ENCODE results near the gene MIPEP. TPM values are rescaled to one million over a fixed set of nuclear protein-coding genes. Genes with fewer than 3 reads are reported as not detected.

Gene MIPEP
- total RNA-seq, 2 donors from 2014 or later, result 12.1 to 15.2 TPM

GRCh38 chr13:23789576-23790346 is 99.4 kb downstream of the MIPEP start:
- H3K4me3 Mint-ChIP-seq, result no peak overlapping the region
- ATAC-seq (replicated peaks in 1 of 2) (no peak), DNase-seq (no peak)
- H3K36me3 Mint-ChIP-seq (ENCODE audit: insufficient read depth in 2 of 2), result no peaks in the 10 kb centered on the region
- no peaks in the 10 kb centered on the region for H3K9me3 Mint-ChIP-seq
- no peak overlapping the region for H3K27ac Mint-ChIP-seq
- no peaks in the 10 kb centered on the region for H3K27me3 Mint-ChIP-seq (ENCODE audit: low read depth)
- peaks cover 15% of the 10 kb centered on the region for H3K4me1 Mint-ChIP-seq (ENCODE audit: low read depth)

GRCh38 chr13:23788459-23788858 is 100.7 kb downstream of the MIPEP start:
- Mint-ChIP-seq H3K4me3 (no peak overlapping the region), H3K36me3 (ENCODE audit: insufficient read depth in 2 of 2) (peaks cover 0 to 1% of the 10 kb centered on the region in 2 donors), H3K27me3 (ENCODE audit: low read depth) (no peaks in the 10 kb centered on the region), H3K9me3 (no peaks in the 10 kb centered on the region), H3K27ac (no peak overlapping the region), H3K4me1 (ENCODE audit: low read depth) (peaks cover 2% of the 10 kb centered on the region)
- ATAC-seq (replicated peaks in 1 of 2), result no peak
- DNase-seq, result no peak

DNA sequence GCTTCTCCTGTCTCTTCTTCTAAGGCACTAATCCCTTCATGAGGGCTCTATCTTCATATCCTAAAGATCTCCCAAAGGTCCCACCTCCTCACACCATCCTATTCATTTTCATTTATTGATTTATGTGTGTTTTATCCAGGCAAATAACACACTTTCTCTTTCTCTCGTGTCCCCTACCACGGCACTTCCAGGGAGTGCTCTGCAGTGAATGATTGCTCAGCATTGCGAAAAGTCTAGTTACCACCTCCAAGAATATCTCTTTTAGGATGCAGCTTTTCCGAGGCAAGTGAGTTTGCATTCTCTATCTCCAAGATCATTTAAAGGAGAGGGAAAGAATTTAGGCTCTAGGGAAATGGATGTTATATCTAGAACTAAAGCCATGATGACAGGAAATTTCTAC is 101.7 kb downstream of the MIPEP start:
- Mint-ChIP-seq H3K27ac (no peak overlapping the region), H3K27me3 (ENCODE audit: low read depth) (no peaks in the 10 kb centered on the region), H3K36me3 (ENCODE audit: insufficient read depth in 2 of 2) (peaks cover under 1 to 1% of the 10 kb centered on the region in 2 donors), H3K4me3 (no peak overlapping the region), H3K9me3 (no peaks in the 10 kb centered on the region), H3K4me1 (ENCODE audit: low read depth) (no peaks in the 10 kb centered on the region)
- DNase-seq (no peak), ATAC-seq (replicated peaks in 1 of 2) (no peak)

DNA sequence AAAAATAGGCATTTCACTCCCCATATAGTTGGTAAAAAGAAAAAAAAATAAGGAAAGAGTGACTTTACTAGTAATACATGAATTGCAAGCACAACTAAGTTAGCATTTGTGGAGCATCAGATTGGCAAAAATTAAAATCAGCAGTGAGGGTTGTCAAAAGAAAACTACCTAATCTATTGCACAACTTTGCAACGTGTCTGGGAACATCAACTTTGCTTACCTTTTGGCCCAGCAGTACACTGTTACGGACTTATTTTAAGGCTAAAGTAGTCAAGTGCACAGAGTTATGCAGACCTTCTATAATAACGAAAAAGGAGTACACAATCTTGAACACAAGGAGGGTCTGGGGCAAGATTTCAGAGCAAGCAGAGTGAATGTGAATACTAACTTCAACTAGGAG is 102.6 kb downstream of the MIPEP start:
- DNase-seq (no peak), ATAC-seq (replicated peaks in 1 of 2) (no peak)
- no peaks in the 10 kb centered on the region for H3K9me3 Mint-ChIP-seq
- no peaks in the 10 kb centered on the region for H3K4me1 Mint-ChIP-seq (ENCODE audit: low read depth)
- H3K4me3 Mint-ChIP-seq, result no peak overlapping the region
- H3K36me3 Mint-ChIP-seq (ENCODE audit: insufficient read depth in 2 of 2), result peaks cover 1 to 3% of the 10 kb centered on the region in 2 donors
- no peak overlapping the region for H3K27ac Mint-ChIP-seq
- no peaks in the 10 kb centered on the region for H3K27me3 Mint-ChIP-seq (ENCODE audit: low read depth)

DNA sequence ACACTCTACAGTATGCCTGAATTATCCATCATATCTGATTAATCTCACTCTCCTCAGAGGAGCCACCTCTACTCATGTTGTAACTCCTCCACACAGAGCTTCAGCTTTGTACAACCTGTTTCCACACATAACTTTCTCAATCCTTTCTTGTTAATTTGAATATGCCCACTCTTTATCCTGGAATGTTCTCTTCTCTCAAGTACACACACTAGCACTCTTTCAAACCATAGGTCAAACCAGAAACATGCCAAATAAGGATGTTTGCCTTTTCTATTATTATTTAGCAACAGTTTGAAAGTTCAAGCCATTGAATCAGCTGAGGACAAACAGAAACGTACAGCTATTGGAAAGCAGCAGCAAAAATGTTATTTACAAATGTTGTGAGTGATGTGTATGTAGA is 110.3 kb downstream of the MIPEP start:
- H3K27me3 Mint-ChIP-seq (ENCODE audit: low read depth), result no peaks in the 10 kb centered on the region
- no peak overlapping the region for H3K27ac Mint-ChIP-seq
- peaks cover 4 to 11% of the 10 kb centered on the region in 2 donors for H3K36me3 Mint-ChIP-seq (ENCODE audit: insufficient read depth in 2 of 2)
- no peak for DNase-seq
- no peaks in the 10 kb centered on the region for H3K9me3 Mint-ChIP-seq
- no peak for ATAC-seq (replicated peaks in 1 of 2)
- H3K4me1 Mint-ChIP-seq (ENCODE audit: low read depth), result peaks cover 14% of the 10 kb centered on the region
- H3K4me3 Mint-ChIP-seq, result no peak overlapping the region

- H3K27ac Mint-ChIP-seq, result no peak overlapping the region
- H3K4me3 Mint-ChIP-seq, result no peak overlapping the region
- peaks cover 2 to 11% of the 10 kb centered on the region in 2 donors for H3K36me3 Mint-ChIP-seq (ENCODE audit: insufficient read depth in 2 of 2)
- H3K27me3 Mint-ChIP-seq (ENCODE audit: low read depth), result no peaks in the 10 kb centered on the region
- ATAC-seq (replicated peaks in 1 of 2) (no peak), DNase-seq (no peak)
- H3K4me1 Mint-ChIP-seq (ENCODE audit: low read depth), result peaks cover 14% of the 10 kb centered on the region
- no peaks in the 10 kb centered on the region for H3K9me3 Mint-ChIP-seq
Measured at GRCh38 chr13:23778002-23778652, 111.1 kb downstream of the MIPEP start.

- ATAC-seq (replicated peaks in 1 of 2) (no peak), DNase-seq (no peak)
- H3K27me3 Mint-ChIP-seq (ENCODE audit: low read depth), result no peaks in the 10 kb centered on the region
- peaks cover 2 to 11% of the 10 kb centered on the region in 2 donors for H3K36me3 Mint-ChIP-seq (ENCODE audit: insufficient read depth in 2 of 2)
- H3K27ac Mint-ChIP-seq, result no peak overlapping the region
- H3K9me3 Mint-ChIP-seq, result no peaks in the 10 kb centered on the region
- H3K4me1 Mint-ChIP-seq (ENCODE audit: low read depth), result peaks cover 14% of the 10 kb centered on the region
- H3K4me3 Mint-ChIP-seq, result no peak overlapping the region
Measured at GRCh38 chr13:23777575-23777870, 111.7 kb downstream of the MIPEP start.

DNA sequence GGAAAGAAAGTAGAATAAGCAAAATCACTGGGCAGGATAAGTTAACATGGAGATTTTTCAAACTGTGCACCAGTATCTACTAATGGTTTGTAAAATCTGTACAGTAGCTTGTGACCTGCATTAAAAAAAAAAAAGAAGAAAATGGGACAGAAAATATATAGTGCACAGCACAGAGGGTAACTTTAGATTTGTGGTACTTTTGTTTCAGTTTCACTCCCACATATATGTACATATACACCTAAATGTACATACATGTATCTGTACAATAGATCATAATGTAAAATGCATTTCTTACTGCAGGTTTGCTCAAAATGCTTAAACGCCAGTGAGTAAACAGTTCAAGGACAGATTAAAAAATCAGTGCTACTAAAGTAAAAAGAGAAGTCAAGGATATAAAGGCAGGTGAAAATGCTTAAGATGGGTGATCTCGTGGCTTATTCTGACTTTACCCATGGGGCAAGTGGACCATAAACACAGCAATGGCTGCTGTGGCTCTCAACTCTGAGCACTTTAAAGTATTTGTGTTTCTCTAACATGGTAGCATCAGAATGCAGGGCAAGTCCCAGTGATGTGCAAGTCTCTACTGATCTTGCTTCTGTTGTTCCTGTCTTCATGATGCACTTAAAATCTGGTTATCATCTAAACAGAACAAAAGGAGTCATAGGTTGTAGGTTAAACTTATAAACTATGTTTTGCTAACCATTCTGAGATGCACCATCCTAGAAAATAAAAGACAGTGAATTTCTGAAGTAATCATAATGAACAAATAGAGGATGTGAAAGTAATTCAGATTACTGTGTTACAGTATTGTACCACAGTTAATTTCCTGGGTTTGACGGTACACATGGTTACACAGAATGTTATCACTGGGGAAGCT is 112.3 kb downstream of the MIPEP start:
- Mint-ChIP-seq H3K9me3 (no peaks in the 10 kb centered on the region), H3K27ac (no peak overlapping the region), H3K4me3 (no peak overlapping the region), H3K27me3 (ENCODE audit: low read depth) (no peaks in the 10 kb centered on the region), H3K4me1 (ENCODE audit: low read depth) (peaks cover 14% of the 10 kb centered on the region), H3K36me3 (ENCODE audit: insufficient read depth in 2 of 2) (peaks cover 2 to 8% of the 10 kb centered on the region in 2 donors)
- ATAC-seq (replicated peaks in 1 of 2) (peak in 1 of 2 donors; percentile 9), DNase-seq (no peak)

GRCh38 chr13:23772717-23773116 is 116.5 kb downstream of the MIPEP start:
- peaks cover 0 to 2% of the 10 kb centered on the region in 2 donors for H3K36me3 Mint-ChIP-seq (ENCODE audit: insufficient read depth in 2 of 2)
- no peak for ATAC-seq (replicated peaks in 1 of 2)

GRCh38 chr13:23771956-23772355 is 117.2 kb downstream of the MIPEP start:
- Mint-ChIP-seq H3K27ac (no peak overlapping the region), H3K9me3 (no peaks in the 10 kb centered on the region)

More at GRCh38 chr13:23772717-23773116, 116.5 kb downstream of the MIPEP start:
- H3K4me3 Mint-ChIP-seq, result no peak overlapping the region
- peaks cover 28% of the 10 kb centered on the region for H3K4me1 Mint-ChIP-seq (ENCODE audit: low read depth)
- DNase-seq, result no peak
- H3K27me3 Mint-ChIP-seq (ENCODE audit: low read depth), result no peaks in the 10 kb centered on the region
- H3K27ac Mint-ChIP-seq, result no peak overlapping the region
- H3K9me3 Mint-ChIP-seq, result no peaks in the 10 kb centered on the region

GRCh38 chr13:23771552-23771951 is 117.6 kb downstream of the MIPEP start:
- Mint-ChIP-seq H3K27me3 (ENCODE audit: low read depth) (no peaks in the 10 kb centered on the region), H3K4me1 (ENCODE audit: low read depth) (peaks cover 21% of the 10 kb centered on the region), H3K9me3 (no peaks in the 10 kb centered on the region), H3K27ac (no peak overlapping the region), H3K4me3 (no peak overlapping the region), H3K36me3 (ENCODE audit: insufficient read depth in 2 of 2) (peaks cover 0 to 2% of the 10 kb centered on the region in 2 donors)
- ATAC-seq (replicated peaks in 1 of 2) (no peak), DNase-seq (no peak)

More at GRCh38 chr13:23771956-23772355, 117.2 kb downstream of the MIPEP start:
- ATAC-seq (replicated peaks in 1 of 2) (no peak), DNase-seq (no peak)
- no peak overlapping the region for H3K4me3 Mint-ChIP-seq
- no peaks in the 10 kb centered on the region for H3K27me3 Mint-ChIP-seq (ENCODE audit: low read depth)
- H3K4me1 Mint-ChIP-seq (ENCODE audit: low read depth), result peaks cover 25% of the 10 kb centered on the region
- H3K36me3 Mint-ChIP-seq (ENCODE audit: insufficient read depth in 2 of 2), result peaks cover 0 to 2% of the 10 kb centered on the region in 2 donors

DNA sequence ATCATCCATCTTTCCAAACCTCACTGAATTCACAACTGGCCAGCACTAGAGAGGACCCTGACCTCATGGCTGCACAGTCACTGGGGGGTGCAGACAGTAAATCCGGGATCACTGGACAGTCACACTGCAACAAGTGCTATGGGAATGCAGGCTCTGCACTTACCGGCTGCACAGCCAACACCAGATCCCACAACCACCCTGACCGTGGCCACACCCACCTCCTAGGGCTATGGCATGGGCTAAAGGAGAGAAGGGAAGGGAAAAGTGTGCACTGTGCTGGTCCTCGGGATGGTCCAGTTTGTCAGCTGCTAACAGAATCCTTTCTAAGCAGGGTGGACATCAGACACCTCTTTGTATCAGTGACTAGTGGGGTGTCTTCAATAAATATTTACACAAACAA is 118.2 kb downstream of the MIPEP start:
- DNase-seq (no peak), ATAC-seq (replicated peaks in 1 of 2) (no peak)
- no peak overlapping the region for H3K4me3 Mint-ChIP-seq
- no peaks in the 10 kb centered on the region for H3K9me3 Mint-ChIP-seq
- H3K36me3 Mint-ChIP-seq (ENCODE audit: insufficient read depth in 2 of 2), result peaks cover 0 to 2% of the 10 kb centered on the region in 2 donors
- H3K27ac Mint-ChIP-seq, result no peak overlapping the region
- peaks cover 16% of the 10 kb centered on the region for H3K4me1 Mint-ChIP-seq (ENCODE audit: low read depth)
- no peaks in the 10 kb centered on the region for H3K27me3 Mint-ChIP-seq (ENCODE audit: low read depth)

DNA sequence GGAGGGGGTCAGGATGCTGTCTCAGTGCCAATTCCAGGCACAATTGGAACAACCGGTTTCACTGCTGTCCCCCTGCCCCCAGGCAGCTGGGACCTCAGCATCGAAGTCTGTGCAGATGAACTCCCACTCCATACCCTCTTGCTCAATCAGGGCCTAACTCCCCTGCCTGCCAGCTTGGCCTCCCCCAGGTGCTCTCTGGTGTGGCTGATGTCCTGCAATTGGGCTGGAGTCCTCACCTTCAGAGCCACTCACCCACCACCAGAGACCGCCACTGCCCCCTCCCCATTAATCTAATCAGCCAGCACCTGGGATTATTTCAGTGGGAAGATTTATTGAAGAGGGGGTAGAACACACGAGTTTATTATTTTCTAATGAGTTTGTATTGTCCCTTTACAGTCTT is 118.8 kb downstream of the MIPEP start:
- peaks cover 0 to under 1% of the 10 kb centered on the region in 2 donors for H3K36me3 Mint-ChIP-seq (ENCODE audit: insufficient read depth in 2 of 2)
- no peaks in the 10 kb centered on the region for H3K9me3 Mint-ChIP-seq
- no peak overlapping the region for H3K4me3 Mint-ChIP-seq
- ATAC-seq (replicated peaks in 1 of 2), result no peak
- no peaks in the 10 kb centered on the region for H3K27me3 Mint-ChIP-seq (ENCODE audit: low read depth)
- peaks cover 16% of the 10 kb centered on the region for H3K4me1 Mint-ChIP-seq (ENCODE audit: low read depth)
- DNase-seq, result no peak
- no peak overlapping the region for H3K27ac Mint-ChIP-seq
